NCI-H2029 (cell line): ENCODE measurements around the gene SOX10.
"Not testable (repeated sequence)": the region's sequence is repeated elsewhere in the genome, so short reads cannot be mapped to it uniquely, and the experiment has no call there.

Source experiments
- DNase-seq: peaks from one replicate; lab custom pipeline; 2025; lab: John Stamatoyannopoulos, UW

The SOX10 gene

DNA sequence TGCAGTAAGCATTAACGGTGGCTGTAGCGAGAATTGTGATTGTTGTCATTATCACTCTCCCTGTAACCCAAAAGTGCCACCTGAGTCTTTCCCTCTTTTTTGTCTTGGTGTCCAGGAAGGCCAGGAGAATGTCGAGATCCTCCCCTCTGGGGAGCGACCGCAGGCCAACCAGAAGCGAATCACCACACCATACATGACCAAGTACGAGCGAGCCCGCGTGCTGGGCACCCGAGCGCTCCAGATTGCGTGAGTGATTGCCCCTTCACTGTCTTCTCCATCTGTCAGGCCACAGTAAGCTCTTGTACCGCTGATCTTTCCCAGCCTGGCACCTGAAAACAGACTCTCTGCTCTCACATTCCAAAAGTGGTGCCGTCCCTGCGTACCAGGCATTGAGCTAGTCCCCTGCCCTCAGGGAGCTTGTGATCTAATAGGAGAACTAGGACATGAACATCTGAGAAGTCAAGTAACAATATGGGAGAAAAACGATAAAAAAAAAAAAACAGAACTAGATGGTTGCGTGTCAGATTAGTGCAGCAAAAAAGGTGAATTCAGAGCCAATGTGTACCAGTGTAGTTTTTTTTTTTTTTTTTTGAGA lies 25.0 kb downstream of the SOX10 start:
- DNase-seq = no peak

DNA sequence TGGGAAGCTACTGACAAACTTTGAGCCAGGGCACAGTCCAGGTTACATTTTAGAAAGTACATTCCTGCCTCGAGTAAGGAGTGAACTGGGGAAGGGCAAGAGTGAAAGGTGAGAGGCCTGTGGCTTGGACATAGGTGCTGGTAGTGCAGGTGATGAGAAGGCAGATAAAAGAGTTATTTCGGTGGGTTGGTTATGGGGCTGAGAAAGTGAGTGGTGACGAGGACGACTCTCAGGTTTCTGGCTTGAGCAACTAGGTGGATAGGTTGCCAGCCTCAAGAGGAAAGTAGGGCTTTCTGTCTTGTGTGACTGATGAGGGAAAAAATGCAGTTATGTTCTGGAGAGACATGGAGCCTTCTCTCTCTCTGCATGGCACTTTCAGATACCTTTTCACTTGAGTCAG lies 27.1 kb downstream of the SOX10 start:
- no peak for DNase-seq

DNA sequence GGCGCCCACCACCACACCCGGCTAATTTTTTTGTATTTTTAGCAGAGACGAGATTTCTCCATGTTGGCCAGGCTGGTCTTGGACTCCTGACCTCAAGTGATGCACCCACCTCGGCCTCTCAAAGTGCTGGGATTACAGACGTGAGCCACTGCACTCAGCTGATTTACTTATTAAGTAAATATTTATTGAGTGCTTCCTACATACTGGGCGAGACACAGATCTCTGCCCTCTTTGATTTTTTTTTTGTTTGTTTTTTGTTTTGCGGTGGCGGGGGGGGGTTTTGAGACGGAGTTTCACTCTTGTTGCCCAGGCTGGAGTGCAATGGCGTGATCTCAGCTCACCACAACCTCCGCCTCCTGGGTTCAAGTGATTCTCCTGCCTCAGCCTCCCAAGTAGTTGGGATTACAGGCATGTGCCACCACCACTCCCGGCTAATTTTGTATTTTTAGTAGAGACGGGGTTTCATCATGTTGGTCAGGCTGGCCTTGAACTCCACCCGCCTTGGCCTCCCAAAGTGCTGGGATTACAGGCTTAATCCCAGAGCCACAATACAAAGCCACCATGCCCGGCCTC lies 28.4 kb downstream of the SOX10 start:
- not testable (repeated sequence) for DNase-seq

DNA sequence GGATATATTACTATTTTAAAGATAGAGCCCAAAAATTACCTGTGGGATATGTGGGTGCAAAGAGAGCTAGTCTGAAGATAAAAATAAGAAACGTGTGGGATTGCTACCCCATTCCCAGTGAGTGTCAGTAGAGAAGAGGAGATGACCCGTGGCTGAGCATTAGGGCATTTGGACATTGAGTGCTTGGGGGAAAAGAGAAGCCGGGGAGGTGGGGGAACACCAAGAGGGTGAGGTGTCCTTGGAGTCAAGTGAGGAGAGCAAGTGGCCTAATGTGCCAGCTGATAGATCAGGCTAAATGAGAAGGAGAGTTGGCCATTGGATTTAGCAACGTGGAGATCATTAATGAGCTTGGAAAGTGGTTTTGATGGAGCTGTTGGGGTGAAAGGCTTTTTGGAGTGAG lies 29.7 kb downstream of the SOX10 start:
- no peak for DNase-seq

DNA sequence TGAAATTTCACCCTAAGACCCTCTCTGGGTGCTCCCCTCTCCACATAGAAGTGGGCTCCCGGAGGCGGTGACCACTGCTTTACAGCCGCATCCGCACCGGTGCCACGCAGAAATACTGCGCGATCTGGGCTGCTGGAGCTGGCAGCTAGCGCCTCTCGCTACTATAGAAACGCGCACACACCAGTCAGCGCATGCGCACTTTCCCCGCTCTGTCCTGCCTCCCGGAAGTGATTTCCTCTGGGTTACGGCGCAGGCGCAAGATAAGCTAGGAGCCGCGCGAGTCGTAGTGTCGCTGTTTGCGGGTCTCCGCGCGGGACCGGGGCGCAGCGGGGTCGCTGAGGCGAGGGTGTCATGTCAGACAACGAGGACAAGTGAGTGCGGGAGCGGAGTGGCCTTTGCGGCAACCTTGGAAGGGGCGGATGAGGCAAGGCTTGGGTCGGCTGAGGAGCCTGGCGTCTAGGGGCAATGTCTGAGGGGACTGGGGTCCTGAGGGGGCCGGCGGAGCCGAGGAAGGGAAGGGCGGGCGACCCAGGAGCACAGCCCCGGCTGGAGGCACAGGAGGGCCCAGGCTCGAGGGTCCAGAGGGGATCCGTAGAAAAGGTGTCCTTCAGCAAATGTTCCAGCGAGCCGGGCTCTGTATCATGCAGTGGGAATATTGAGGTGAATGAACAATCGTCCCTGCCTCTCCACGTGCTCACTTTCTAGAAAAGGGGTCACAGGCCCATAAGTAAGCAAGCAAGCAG lies 30.7 kb downstream of the SOX10 start, which contains the start of the genes C22orf23 and POLR2F:
TSS of gene C22orf23 (minus strand) at position 165 of the 743 bp plus-strand sequence. CDS start 452 bp downstream, outside the sequence.
TSS of gene POLR2F (plus strand) at position 263 of the 743 bp plus-strand sequence. CDS start at position 352, 89 bp downstream.
- DNase-seq = peak; percentile 92

DNA sequence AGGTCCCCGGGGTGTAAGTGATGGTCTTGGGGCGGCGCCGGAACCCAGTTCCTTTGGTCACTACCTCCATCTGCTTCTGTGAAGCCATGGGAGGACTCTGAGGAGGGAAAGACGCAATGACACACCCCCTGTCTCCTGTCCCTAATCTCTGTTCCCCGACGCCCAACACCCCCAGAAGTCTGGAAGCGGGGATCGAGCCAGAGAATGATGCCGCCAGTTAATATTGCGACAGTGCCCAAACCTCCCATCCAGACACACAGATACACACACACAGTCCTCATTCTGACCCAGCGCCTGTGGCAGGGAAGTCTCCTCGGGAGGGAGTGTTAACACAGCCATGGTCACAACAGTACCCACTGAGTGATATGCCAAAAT lies 31.3 kb downstream of the SOX10 start:
- no peak for DNase-seq

DNA sequence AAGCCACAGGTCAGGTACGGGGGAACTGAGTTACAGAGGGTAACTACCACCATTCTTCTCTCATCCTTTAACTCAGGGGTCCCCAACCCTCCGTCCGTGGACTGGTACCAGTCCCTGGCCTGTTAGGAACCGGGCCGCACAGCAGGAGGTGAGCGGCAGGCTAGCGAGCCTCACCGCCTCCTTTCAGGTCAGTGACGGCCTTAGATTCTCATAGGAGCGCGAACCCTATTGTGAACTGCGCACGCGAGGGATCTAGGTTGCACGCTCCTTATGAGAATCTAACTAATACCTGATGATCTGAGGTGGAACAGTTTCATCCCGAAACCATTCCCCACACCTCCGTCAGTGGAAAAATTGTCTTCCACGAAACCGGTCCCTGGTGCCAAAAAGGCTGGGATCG lies 31.7 kb downstream of the SOX10 start:
- not testable (repeated sequence) for DNase-seq

DNA sequence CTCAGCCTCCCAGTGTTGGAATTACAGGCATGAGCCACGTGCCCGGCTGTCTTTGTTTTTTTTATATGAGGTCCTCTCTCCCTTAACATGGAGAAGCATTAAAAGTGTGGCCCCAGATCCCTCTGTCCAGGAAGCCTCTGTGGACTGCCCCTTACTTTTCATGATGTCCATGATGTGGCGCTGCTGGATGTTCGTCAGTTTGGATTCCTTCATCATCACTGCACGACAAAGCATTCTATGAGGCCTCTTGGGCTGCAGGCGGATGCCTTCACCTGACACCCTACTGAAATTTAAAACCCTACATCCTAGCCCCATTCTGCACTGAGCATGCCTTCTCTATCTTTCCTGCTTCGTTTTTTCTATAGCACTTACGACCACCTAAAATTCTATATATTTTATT lies 33.0 kb downstream of the SOX10 start:
- DNase-seq = no peak

DNA sequence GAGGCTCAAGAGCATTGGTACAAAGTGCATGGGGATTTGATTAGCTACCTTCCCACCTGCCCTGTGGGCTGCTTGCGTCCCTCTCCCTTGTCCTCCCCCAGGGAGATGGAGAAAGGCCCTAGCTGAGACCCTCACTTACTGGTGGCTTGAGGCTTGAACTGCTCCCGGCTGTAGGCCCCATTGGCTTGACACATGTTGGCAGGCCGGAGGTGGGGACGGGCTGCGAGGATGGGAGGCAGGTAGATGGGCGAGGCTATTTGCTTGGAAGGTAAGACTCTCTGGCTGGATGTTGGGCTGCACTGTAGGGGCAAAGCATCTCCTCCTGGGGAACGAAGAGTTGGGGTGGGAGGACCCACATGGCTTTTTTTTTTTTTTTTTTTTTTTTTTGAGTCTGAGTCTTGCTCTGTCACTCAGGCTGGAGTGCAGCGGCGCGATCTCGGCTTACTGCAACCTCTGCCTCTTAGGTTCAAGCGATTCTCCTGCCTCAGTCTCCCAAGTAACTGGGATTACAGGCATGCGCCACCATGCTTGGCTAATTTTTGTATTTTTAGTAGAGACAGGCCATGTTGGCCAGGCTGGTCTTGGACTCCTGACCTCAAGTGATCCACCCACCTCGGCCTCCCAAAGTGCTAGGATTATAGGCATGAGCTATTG lies 37.1 kb downstream of the SOX10 start:
- not testable (repeated sequence) for DNase-seq

DNA sequence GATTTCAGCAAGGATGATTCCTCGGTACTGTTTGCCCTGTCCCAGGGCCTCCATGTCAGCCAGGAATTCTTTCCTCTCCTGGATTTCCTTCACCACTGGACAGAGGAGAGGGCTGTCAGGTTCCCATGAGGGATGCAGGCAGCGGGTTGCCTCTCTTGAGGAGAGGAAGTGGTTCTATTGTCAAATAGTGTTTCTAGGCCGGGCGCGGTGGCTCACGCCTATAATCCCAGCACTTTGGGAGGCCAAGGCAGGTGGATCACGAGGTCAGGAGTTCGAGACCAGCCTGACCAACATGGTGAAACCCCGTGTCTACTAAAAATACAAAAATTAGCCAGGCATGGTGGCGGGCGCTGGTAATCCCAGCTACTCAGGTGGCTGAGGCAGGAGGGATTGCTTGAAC lies 39.9 kb downstream of the SOX10 start:
- not testable (repeated sequence) for DNase-seq

DNA sequence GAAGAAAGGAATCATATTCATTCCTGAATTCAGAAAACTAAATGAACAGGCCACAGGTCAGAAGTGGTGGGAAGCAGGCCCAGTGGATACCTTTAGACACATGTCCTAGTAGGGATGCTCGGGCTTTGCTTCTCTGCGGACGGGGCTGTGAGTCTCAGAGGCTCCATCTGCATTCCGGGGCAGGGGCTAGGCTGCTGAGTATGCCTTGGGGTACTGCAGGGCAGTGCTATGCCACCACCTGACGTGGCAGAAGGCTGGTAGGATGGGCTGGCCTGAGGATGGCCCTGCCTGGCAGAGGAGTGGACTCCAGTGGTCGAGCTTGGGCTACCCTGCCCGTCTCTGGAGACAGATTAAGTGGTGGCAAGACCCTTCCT lies 40.5 kb downstream of the SOX10 start:
- DNase-seq = no peak

DNA sequence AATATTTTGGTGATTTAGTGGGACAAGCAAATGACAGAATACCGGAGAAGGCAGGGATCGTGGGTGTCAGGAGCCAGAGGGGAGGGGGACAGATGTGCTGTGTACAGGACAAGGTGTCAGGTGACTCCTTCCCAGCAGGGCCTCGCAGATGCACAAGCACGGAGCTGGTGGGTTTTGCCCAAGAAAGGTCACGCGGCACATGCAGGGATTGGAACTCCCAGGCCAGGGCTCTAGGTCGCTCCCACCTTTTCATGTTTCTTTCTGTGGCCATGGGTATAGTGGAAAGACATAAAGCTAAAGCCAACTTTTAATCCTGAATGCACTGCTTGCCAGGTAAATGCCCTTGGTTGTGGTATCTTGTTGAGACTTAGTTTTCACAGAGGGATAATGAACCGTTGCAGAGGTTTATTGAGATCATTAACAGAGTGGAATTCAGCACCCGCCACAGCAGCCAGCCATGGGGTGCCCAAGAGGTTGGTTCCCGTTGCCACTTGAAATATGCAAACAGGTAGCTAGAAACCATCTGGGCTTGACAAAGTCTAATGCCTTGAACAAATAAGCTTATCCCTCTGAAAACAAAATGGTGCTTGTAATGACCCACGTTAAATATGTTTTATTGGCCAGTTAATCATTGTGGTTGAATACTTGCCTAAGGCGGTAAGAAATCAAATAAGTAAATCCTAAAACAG lies 41.1 kb downstream of the SOX10 start:
- no peak for DNase-seq

DNA sequence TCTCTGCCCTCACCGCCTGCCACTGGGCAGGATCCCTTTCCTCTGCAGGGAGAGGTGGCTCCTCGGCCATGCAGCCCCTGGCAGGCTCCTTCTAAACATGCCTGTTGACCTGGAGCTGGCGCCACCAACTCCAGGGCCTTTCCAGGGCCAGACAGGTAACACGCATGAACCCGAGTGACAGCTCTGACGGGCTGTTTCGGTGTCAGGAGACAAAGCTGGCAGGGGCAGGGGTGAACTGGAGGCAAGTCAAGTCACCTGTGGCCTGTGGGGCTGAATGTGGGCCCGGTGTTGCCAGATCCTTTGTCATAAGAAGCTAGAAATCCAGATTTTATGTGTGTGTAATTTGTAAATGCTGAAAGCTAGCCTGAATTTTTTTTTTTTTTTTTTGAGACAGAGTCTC lies 42.2 kb downstream of the SOX10 start:
- DNase-seq = no peak

DNA sequence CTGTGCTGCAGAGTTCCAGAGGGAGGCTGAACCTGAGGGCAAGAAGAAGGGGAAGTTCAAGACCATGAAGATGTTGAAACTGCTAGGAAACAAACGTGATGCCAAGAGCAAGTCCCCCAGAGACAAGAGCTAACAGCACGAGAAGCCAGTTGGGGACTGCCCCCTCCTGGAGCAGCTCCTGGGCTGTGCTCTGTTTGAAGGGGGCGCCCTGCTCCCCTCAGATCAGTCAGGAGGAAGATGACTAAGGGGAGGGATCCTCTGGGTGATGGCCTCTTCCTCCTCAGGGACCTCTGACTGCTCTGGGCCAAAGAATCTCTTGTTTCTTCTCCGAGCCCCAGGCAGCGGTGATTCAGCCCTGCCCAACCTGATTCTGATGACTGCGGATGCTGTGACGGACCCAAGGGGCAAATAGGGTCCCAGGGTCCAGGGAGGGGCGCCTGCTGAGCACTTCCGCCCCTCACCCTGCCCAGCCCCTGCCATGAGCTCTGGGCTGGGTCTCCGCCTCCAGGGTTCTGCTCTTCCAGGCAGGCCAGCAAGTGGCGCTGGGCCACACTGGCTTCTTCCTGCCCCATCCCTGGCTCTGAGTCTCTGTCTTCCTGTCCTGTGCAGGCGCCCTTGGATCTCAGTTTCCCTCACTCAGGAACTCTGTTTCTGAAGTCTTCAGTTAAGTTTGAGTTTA lies 43.5 kb downstream of the SOX10 start:
- no peak for DNase-seq

DNA sequence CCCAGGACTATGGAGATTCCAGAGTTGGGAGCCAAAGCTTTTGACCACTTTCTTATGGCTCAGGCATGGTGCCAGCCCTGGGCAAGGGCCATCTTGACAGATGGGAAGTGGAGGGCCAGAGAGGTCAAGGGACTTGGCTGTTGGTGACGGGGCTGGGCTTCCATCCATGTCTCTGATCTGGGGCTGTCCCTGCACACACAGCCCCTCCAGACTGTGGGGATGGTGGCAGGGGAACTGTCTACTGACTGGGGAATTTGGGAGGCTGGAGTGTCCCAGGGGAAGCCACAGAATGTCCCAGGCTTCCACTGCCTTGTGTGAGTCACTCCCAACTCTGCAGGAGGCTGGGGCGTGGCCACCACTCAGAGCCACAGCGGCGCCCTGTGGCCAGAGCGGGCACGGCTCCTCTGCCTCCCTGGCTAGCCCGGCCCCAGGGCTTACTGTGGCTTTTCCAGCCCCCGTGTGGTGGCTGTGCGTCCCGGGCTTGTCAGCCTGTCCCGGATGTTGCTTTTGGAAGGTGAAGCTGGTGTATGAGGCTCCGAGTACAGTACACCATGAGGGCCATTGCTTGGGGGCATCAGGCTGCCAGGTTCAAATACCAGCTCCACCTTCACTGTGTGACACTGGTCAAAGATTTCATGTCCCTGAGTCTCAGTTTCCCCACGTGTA lies 50.5 kb downstream of the SOX10 start:
- peak; percentile 80 for DNase-seq

DNA sequence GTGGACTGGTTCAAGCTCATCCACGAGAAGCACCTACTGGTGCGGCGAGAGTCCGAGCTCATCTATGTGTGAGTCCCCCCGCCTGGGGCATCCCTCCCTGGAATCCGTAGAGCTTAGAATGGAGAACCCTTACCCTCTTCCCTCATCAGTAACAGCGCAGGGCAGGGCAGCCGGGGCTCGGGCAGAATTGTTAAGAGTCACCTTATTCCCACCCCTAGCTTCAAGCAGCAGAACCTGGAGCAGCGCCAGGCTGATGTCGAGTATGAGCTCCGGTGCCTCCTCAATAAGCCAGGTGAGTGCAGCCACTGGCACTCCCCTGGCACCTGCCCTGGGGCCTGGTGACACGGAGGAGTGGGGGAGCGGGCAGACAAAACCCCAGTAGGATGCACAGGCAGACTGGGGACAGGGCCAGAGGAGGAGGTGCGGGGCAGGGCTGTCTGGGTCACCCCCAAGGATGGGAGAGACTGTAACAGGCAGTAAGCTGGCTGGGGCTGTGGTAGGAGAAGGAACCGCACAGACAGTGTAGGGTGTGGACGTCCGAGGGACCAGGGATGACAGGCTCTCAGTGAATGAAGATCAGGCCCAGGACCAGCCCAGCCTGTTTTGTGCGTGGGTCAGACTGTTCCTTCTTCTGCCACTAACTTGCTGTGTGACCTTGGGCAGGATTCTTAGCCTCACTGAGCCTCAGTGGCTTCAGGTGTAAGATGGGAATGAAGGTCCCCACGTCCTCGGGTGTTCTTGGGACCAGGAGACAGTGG lies 51.4 kb downstream of the SOX10 start:
- DNase-seq = peak; percentile 73

DNA sequence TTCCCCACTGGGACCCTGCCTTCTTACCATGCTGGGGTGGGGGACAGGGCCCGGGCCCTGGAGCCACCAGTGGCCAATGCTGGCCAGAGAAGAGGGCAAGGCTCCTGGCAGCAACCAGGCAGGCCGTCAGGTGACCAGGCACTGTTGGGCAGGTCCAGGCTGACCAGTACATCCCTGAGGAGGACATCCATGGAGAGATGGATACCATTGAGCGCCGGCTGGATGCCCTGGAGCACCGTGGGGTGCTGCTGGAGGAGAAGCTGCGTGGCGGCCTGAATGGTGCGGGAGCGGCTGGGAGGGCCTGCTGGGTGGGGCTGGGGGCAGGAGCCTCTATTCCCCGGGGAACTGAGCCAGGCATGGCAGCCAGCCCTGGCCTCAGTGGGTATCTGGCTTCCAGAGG lies 52.0 kb downstream of the SOX10 start:
- no peak for DNase-seq

DNA sequence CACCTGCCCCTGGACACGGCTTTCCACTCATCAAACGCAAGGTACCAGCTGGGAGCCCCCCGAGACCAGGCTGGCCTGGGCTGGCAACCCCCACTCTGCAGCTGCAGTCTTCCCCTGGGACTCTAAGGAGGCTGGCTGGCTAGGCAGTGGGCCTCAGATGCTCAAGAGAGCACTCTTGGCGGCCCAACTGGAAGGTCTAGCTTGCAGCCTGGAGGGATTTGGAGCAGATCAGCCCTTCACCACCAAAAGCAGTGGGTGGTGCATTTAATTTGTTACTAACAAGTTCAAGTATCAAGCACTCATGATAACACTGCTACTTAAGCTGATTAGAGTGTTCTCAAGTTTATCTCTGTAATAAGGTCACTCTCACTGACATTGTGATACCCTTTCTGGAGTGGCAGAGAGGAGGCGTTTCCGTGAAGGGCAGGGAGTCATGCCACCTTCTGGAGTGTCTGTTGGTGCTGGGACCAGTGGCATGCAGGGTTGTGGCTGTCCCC lies 52.4 kb downstream of the SOX10 start:
- DNase-seq = no peak

DNA sequence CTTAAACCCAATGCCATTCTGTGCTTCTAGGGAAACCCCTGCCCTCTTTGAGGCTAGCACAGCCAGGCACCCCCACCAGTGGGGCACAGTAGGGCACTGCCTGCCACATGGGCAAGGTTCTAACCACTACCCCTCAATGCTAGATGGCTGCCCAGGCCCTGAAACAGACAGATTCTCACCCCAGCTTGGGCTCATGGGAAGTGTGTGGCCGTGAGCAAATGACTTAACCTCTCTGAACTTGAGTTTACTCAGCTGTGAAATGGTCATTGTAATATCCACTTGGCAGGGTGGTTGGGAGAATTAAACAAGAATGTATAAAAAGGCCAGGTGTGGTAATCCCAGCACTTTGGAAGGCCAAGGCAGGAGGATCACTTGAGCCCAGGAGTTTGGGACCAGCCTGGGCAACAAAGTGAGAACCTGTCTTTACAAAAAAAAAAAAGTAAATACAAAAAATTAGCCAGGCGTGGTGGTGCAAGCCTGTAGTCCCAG lies 53.4 kb downstream of the SOX10 start:
- no peak for DNase-seq
